SW 1271 (cell line): ENCODE measurements around the gene RNF34.

Experiments
- DNase-seq, 2 experiments: peaks; one replicate each; lab custom pipeline; 2025; lab: John Stamatoyannopoulos, UW

Gene RNF34

DNA sequence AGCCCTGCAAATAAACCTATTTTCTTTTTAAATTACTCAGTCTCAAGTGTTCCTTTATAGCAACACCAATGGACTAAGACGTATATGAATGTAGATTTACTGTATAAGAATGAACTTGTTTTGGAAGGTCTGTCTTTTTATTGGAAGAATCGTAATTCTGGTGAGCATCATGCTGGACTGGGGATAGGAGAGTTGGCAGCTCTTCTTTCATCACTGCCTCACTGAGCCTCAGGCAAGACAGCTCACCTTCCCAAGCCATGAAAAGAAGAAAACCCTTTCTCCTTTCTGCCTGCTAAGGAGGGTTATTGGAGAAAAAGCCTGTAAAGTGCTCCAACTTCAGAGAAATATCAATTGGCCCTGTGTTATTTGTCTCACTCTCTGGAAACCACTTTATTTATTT is 9.1 kb upstream of the RNF34 start:
- no peak for DNase-seq

DNA sequence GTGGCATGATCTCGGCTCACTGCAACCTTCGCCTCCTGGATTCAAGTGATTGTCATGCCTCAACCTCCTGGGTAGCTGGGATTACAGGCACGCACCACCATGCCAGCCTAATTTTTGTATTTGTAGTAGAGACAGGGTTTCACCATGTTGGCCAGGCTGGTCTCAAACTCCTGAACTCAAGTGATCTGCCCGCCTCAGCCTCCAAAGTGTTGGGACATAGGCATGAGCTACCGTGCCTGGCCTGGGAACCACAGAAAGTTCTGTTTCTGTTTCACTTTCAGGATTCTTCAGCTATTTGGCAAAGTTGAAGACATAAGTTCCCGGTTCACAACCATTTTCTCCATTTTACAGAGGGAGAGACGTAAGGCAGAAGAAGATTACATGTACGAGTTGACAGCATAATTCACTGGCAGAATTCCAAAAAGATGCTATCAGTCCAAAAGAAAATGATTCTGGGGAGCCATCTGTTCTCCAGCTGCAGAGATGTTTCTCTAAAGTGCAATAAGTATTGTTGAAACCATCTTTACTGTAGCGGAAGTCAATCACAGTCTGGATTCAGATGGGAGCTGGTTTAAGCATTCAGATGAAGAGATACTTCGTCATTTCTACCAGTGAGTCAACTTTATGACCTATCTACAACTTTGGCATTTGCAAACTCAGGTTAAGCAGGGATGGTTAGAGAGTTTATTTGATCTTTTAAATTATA is 8.1 kb upstream of the RNF34 start:
- no peak for DNase-seq

DNA sequence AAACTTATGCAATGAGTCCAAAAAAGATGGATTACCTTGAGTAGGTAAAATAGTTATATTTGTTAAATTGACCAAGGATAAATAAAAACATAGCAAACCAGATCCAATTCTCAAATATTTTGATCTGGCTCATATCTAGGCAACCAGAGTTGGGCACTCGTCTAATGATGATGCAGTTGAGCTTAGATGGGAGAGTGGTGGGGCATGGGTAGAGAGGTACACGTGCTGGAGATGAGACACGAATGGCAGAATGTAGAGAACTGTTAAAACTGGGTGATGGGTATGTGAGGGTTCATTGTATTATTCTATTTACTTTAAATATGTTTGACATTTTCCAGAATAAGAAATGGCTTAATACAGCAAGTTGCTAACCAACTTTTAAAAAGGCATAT is 7.6 kb upstream of the RNF34 start:
- DNase-seq, result no peak

DNA sequence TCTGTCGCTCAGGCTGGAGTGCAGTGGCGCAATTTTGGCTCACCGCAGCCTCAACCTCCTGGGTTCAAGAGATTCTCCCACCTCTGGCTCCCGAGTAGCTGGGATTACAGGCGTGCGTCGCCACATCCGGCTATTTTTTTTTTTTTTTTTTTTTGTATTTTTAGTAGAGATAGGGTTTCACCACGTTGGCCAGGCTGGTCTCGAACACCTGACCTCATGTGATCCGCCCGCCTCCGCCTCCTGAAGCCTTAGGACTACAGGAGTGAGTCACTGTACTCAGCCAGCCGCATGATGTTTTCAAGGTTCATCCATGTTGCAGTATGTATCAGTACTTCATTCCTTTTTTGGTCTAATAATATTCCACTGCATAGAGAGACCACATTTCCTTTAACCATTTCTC is 2.4 kb upstream of the RNF34 start:
- no peak for DNase-seq

DNA sequence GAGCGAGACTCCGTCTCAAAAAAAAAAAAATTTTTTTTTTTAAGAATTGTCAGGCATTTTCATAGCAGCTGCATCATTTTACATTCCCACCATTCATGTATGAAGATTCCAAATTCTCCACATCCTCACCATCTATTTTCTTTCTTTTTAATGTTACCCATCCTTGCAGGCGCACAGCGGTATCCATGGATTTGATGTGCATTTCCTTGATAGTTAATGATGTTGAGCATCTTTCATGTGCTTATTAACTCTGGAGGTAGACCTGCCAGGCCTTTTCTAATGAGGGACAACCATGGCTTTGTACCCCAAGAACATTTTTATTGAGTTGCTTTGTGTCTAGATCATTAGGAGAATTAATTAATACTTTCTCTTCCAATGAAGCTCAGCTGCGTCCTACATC is 1.6 kb upstream of the RNF34 start:
- no peak for DNase-seq

DNA sequence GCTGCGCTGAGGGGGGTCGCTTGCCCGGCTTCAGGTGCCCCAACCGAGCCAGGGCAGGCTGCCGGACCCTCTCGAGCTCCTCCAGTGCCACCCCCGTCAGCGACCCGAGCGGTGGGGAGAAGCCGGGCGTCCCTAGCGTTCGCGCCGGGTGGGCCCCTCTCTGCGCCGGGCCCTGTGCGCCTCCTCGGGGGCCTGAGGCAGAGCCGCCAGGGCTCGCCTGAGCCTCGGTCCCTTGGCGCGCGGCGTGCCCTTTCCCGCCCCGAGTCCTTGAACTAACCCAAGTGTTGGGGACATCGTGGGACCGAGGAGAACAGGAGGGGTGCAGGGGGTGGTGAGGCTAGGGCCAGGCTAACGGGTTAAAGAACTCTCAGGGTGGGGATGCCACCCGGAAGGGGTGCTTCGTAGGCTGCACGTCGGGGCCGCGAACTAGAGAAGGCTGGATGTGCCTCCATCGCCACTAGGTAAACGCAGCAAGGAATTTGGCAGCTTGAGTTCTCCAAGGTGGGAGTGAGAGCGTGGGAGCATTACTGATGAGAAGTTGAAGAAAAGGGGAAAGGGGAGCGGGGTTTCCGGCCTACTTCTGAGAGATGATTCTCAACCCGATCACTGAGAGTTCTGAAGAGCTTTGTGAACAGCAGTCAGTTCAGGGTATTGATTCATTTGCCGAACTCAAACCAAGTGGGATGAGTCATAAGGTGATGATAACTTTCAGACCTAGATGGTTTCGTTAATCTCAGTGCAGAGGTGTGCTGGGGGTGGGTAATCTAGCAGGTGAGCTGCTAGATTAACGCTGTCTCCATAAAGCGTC is 618 bp downstream of the RNF34 start:
- peak in 1 of 2 experiments; percentile 37 for DNase-seq

DNA sequence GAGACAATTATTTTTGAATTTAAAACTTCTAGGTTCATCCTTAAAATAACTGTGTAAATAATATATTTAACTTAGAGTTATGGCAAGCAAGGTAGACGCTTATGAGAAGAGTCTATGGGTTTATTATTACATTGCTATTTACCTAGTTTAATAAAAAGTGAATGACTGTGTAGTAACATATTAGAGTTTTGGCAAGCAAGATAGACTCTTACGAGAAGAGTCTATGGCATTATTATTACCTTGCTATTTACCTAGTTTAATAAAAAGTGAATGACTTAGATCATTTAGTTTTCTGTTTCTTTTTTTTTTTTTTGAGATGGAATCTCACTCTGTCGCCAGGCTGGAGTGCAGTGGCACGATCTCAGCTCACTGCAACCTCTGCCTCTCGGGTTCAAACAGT is 3.8 kb downstream of the RNF34 start:
- DNase-seq, result no peak

DNA sequence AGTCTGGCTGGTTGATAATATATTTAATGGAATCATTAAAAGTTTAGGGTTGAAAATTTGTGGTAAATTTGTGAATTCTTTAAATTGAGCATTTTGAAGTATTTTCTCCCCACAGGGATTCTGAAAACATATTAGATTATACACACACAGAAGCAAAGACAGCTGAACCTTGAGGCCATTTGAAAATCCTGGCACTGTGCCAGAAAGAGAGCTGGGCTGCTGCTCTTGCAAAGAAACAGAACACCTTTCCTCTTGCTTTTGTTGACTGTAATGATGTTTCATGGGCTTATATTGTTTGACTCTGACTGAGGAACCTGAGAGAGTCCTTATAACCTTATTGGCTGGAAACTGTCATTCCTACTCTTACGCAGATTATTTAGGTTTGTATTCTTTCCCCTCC is 4.8 kb downstream of the RNF34 start:
- DNase-seq, result no peak

DNA sequence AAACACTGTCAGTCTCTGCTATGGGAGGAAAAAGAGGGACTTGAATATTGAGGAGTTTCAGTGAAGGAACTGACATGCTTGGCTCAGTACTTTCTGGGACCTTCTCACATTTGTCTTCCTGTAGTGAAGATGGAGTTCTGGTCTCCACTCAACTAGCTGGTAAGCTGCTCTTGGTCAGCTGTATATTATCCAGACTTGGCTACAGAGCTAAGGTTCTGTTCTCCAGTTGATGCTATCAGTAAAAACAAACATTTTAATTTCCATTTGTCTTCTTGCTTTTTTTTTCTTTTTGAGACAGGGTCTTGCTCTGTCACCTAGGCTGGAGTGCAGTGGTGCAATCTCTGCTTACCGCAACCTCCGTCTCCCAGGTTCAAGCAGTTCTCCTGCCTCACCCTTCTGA is 5.3 kb downstream of the RNF34 start:
- no peak for DNase-seq

DNA sequence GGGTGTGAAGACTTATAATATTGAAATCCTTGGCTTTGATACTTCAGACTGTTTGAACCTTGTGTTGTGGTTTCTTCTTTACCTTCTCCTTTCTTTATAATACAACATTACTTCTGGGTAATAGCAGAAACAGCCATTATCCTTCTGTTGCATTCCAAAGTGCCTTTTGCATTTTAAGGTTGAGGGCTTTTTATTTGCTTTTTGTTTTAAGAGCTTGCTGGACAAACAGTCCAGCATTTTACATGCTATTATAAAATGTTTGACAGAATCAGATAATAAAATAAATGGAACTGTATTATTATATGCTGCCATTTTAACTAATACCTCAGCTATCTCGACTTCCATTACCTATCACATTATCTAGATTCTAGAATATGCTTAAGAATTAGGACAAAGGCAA is 14.0 kb downstream of the RNF34 start:
- DNase-seq, result no peak

DNA sequence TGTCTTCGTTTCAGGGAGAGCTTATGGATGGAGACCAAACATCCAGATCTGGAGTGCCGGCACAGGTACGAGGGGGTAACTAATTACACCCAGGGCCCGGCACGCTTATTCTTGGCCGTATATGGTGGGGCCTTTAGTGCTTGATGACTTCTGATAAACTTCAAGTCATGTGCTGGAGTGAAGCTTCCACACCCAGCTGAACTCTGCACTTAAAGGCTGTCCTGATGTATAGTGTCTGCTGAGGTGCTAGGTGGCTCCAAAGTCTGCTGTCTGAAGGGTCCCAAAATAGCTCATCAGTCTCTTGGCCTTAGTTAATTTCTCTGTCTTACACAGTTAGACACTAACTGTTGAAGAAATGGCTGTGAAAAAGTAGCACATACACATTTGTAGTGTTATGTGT is 17.9 kb downstream of the RNF34 start:
- DNase-seq, result no peak

DNA sequence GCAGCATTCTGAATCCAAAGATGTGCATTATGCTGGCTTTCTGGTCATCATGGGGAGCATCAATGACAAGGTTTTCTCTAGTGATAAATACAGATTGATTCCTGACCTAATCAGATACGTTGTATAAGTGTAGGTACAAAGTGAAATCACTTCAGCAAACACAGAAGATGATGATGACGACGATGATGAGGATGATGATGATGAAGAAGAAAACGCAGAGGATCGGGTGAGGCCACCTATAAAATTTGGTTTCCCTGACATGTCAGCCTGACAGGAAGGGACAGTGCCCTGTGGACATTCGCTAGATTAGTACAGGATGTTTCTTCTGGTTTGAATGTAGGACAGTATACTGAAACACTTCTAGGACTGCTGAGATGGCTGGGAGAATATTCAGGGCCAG is 20.2 kb downstream of the RNF34 start:
- DNase-seq, result no peak

DNA sequence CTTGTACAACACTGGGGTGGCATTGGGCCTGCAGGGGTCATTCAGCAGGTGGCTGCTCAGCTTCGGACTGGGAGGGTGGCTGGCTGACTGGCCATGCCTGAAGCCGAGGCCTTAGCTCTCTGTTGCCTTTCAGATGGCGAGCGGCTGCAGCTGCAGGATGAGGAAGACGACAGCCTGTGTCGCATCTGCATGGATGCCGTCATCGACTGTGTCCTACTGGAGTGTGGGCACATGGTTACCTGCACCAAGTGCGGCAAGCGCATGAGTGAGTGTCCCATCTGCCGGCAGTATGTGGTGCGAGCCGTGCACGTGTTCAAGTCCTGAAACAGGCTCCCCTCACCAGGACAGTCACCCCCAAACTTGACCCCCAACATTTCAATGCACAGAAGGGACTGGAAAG is 23.3 kb downstream of the RNF34 start:
- DNase-seq, result no peak

DNA sequence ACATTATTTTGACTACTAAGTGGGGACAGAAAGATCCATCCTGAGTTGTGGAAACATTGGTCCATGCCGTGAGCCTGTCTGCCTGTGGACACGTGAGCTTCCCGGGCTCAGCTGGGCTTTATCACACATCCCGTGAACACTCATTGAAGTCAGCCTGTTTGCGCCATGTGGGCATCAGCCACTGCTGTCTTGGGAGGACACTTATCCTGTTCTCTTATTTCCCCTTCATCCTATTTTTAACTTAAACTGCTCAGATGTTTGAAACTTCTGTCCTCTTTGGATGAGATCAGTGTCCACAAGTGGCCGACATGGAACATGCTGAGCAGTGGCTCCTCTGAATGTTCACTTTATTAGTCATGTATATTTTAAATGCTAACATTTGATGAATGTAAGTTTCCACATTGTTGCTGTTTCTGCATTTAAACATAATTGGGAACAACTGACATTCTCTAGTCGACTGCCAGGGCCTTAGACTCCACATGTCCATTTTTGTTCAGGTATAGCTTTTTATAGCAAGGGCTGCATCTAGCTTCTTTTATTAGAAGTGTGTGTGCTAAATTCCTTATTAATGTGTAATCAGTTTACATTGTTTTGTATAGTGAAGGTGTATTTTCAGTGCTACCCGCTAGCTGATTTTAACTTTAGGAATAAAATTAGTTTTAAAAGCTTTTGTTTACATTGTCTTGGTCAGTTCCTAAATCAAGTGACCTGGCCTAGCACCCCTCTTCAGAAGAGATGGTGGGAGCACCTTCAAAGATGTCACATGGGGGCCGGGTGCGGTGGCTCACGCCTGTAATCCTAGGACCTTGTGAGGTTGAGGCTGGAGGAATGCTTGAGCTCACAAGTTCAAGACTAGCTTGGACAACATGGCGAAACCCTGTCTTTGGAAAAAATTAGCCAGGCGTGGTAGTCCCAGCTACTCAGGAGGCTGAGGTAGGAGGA is 24.0 kb downstream of the RNF34 start:
- no peak for DNase-seq

DNA sequence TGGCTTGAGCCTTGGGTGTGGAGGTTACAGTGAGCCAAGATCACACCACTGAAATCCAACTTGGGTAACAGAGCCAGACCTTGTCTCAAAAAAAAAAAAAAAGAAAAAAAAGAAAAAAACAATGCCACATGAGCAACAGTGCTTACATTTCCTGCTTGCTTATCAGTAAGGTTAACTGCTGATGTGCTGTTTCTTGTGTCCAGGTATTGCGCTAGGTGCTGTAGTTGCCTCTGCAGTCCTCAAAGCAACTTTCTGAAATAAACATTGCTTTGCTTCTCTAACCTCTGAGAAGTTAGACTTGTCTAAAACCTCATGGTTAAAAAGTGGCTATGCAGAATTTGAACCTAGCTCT is 24.7 kb downstream of the RNF34 start:
- DNase-seq, result no peak

DNA sequence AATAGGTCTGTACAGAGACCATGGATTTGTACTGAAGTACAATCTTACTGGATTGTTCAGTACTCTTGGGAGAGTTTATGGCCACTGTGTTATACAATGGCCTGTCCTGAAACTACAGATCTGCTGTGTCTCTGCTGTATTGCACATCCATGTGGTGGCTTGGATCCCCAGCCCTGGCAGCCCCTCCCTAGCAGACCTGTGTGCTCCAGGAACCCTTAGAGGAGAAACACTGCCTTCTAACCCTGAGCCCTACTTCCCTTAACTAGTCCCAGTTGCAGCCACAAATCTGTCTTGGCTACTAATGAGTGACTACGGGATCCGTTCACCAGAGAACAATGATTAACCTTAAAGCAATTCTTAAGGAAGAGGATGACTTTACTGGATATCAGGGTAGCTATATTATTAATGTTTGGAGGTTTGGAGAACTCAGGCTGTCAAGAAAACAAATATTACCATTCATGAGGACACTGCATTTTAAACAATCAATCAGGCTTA is 27.7 kb downstream of the RNF34 start:
- DNase-seq, result no peak

DNA sequence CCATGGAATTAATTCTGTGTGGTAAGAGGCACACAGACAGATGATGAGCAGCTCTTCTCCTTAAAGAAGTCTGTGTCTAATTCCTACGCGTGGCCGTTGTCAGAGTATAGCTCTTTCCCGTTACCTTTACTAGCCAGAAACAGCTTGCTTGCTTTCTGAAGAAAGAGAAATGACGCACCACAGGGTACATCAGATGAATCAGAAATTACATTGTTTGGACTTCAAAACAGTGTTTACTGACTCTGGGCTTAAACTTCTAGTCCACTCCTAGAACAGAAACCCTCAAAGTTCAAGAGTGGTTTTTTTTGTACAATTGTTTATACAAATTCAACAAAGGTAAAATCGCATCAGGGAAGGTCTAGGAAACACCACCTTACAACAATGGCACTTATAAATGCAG is 29.0 kb downstream of the RNF34 start:
- no peak for DNase-seq

DNA sequence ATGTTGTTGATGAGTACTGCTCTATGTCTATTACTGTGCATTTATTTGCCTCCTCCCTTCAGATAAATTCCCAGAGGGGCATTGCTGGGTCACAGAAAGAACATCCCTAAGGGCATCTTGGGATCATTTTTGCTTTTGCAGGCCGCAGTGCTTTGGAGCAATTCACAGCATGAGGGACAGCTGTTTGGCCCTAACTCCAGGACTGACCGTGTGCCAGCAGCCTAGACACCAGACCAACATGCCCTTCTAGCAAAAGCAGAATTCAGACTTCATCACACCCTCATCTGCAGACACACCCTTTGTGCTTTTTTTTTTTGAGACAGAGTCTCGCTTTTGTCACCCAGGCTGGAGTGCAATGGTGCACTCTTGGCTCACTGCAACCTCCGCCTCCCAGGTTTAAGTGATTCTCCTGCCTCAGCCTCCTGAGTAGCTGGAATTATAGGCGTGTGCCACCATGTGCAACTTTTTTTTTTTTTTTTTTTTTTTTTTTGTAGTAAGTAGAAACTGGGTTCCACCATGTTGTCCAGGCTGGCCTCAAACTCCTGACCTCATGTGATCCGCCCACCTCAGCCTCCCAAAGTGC is 31.0 kb downstream of the RNF34 start:
- no peak for DNase-seq

DNA sequence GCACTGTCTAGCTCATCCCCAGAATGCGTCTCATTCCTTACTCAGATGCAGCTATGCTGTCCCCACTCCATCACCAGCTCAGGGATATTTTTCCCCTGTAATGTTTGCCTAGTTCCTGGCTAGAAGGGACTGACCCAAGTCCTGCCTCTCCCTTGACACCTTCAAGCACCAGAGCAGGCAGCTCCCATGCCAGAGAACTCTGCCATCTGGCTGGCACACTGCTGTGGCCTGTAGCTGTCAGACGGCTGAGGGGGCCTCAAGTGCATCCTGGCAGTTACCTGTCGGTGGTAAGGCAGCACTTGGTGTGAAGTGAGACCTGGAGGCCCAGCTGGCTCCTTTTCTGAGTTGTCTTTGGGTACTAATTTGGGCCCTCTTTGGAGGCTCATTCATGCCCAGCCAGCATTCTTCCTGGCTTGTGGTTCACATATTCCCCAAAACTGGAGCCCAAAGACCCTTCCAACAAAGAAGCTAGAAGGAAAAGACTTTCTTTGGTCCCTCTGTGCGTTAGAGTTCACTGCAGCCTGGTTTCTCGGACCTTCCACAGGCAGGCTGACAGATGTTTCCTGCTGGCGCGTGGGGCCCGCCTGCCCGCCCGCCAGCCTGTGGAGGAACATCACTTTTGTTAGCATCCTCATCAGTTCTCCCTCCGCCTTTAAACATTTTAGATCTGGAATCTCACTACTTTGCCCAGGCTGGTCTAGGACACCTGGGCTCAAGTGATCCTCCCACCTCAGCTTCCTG is 33.0 kb downstream of the RNF34 start:
- DNase-seq, result no peak

DNA sequence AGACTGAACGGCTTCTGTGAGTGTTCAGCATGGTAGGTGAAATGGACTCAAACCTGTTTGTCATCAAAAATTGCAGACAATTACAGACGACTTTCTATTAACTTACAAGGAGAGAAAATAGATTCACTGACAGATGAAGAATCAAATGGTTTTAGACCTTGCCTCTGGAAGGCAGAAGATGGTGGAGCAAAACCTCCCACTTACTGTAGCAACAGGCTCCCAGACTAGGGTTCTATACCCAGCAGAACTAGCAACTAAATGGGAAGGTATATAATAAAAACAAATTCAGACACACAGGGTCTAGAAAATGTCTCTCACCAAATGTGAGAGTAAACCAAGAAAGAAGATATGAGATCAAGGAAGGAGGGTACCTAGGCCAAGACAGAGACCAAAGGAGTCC is 36.8 kb downstream of the RNF34 start:
- DNase-seq, result no peak

DNA sequence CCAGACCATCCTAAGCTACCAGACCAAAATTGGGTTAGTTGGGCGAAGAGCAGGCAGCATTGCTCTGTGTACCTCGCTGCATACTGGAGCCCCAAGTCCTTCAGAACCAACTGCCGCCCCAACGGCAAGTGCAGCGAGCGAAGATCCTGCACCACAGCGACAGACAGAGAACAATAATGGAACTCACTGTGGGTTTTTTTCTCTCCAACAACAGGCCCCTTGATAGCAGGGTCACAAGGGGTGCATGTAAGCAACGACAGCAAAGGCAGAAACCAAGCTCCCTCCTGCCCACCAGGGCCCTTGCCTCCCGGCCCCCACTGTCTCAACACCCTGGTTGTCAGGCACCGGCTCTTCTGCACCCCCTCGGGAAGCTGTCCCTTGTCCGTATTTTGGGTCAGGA is 39.0 kb downstream of the RNF34 start:
- DNase-seq, result no peak

DNA sequence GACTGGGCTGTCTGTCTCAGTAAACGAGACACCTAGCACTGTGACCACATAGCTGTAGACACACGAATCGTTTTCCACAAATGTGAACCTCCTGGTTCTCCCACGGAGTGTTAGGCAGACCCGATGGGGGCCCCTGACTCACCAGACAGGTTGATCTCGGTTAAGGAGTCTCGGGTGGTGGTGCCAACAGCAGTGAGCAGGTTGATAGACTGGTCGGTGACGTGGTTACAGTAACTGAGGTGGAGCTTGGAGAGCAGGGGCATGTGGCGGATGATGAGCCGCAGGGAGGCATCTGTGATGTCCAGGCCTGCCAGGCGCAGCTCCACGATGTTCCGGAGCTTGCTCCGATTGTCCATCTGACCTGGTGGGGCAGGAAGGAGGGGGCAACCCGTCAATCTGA is 39.8 kb downstream of the RNF34 start:
- DNase-seq, result no peak
